Activated T-cell treated with anti-CD3 and anti-CD28 coated beads, Interleukin-2, amount 50 U/mL, for 1 hour (primary cell): ENCODE data around the gene MRPS31.
"Not testable (repeated sequence)": the region's sequence is repeated elsewhere in the genome, so short reads cannot be mapped to it uniquely, and the experiment has no call there.

Experiments
- DNase-seq: peaks from one replicate; pipeline ENCODE4 v3.0.0-alpha.2; 2020

MRPS31 gene

DNA sequence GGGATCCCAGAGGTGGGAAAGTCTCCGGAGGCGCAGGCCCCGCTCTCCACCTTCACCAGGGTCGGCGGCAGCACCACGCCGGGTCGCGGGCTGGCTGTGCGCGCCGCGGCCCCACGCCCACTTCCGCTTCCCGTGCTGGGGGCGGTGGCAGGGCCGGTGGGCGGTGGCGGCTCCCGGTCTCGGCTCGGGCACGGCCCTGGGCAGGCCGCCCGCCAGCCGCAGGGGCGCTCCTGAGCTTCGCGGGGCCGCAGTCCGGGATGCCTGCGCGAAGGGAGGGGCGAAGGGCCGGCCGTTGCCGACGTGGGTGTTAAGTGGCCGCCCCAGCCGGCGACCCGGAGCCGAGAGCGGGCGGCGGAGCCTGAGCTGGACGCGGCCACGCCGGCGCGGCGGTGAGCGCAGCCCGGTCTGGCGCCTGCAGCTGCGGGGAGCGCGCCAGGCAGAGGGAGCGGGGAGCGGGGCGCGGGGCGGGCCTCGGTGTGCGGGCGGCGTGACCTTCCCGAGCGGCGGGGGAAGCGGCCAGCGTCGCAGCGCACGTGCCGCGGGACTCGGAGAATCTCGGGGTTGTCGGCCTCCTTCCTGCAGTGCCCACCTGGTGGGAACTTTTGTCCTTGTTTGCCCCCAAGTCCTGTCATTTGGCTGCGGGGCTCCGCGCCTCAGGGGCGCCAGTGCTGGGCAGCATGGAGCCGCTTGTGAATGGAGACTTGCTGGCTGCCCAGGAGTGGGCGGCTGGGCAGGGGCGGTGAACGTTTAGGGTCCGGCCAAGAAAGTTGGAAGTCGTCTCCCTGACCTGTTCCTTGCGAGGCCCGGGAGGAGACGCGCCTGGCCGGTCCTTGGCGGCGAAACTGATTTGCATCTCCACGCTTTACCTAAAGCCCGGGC lies 18.5 kb upstream of the MRPS31 start, which contains the start of gene SLC25A15:
Gene SLC25A15 (plus strand): TSS at position 337 of the 879 bp plus-strand sequence. CDS start 3,616 bp downstream, outside the sequence.
- peak; percentile 77 for DNase-seq

- DNase-seq = not testable (repeated sequence)
Measured at GRCh38 chr13:40788540-40789274, 17.7 kb upstream of the MRPS31 start.

- DNase-seq = no peak
Measured at GRCh38 chr13:40787062-40787461, 16.1 kb upstream of the MRPS31 start.

DNA sequence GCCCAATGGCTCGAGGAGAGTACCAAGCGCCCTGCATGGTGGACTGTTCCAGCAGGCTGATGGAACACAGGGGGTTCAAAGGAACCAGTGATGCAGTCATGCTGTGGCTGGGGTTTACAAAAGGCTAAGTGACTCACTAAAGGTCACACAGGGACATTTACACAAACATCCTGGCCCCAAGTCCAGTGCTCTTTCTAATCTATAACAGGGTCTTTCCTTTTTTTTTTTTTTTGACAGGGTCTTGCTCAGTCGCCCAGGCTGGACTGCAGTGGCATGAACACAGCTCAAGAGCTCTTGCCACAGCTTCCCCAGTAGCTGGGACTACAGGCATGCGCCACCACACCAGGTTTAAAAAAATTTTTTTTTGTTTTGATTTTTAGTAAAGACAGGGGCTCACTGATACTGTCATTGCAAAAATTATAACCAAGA lies 15.6 kb upstream of the MRPS31 start:
- no peak for DNase-seq

DNA sequence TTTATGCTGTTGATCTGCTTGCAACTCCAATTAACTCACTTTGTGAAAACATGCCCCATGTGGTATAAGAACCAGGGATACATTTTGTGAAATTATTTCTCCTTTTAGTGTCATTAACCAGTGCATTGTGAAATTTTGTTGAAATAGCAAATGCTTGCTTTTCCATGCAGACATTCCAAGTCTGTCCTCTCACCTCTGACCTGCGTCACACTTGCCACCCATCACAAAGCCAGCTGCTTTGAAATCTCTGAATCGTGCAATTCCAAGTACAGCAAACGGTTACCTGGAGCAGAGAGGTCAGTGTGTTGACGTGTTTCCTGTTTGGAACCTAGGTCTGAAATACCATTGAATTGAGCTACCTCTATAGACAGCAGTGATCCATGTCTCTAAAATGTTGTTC lies 13.6 kb upstream of the MRPS31 start:
- DNase-seq = no peak

GRCh38 chr13:40782971-40783370 lies 12.0 kb upstream of the MRPS31 start:
- not testable (repeated sequence) for DNase-seq

DNA sequence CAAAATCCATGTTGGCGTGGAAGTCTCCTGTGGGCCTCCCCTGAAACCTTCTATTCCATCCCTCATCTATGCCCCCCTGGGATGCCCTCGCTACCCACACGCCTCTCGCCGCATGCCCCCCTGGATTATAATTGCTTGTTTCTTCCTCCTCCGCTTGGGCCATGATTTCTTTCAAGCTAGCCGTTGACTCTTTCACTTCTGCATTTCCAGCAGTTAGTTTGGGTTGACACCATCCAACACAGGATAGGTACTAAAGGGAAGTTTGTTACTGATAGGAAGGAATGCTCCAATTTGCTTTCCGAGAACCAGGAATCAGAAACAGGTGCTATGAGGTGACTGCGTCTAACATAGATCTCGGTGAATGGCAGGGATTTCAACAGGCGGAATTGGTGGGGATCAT lies 10.7 kb upstream of the MRPS31 start:
- DNase-seq = no peak

DNA sequence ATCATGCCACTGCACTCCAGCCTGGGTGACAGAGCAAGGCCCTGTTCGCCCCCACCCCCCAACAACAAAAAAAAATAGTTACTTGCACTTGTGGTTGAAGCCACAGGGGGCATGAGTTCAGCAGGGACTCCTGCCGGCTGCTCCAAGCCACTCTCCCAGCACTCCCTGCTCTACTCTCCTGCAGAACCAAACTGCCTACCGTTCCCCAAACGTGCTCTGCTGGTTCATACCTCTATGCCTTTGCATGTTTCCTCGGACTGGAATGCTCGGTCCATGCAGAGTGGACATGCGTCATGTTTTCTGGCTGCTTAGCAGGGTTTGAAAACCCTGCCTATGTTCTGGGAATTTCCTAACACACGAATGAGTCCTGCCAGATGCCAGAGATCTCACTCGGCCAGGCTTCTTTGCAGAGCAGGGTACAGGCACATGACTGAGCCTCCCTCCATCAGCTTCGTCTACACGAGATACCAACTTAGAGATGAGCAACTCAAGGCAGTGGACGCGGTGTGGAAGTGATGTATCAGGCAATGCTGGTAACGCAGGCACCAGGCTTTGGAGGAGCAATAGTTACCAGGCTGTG lies 9.9 kb upstream of the MRPS31 start:
- DNase-seq = no peak

- no peak for DNase-seq
Measured at GRCh38 chr13:40779796-40780285, 8.9 kb upstream of the MRPS31 start.

DNA sequence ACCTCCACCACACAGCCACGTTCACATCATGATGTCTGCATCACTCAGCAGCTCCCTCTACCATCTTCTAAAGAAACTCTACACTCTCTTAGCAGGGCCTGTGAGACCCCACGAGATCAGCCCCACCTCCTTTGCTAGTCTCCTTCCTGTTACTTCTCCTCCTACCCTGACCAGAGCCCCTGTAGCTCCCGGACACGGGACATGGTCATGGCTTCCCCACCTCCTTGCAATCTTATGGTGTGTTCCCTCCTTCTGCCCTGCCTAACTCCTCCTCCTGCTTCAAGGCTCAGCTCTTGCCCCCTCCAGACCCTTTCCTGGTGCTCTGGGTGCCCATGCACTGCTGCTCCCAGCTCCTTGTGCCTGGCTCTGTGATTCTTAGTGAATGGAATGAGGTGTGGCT lies 8.1 kb upstream of the MRPS31 start:
- no peak for DNase-seq

DNA sequence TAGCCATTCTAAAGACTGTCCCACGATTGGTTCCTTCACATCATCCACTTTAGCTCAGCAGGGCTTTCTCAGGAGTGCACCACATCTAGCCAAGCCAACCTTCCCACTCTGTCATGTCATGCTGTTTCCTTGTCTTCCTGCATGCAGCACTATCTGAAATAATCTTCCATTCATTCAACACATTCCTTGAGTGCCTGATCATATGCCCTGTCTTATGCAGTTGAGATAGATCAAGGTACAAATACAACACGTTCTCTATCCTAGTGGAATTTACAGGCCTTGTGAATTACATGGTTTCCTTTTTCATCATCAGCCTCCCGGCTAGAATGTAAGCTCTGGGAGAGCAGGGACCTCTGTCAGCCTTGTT lies 6.8 kb upstream of the MRPS31 start:
- DNase-seq = no peak

DNA sequence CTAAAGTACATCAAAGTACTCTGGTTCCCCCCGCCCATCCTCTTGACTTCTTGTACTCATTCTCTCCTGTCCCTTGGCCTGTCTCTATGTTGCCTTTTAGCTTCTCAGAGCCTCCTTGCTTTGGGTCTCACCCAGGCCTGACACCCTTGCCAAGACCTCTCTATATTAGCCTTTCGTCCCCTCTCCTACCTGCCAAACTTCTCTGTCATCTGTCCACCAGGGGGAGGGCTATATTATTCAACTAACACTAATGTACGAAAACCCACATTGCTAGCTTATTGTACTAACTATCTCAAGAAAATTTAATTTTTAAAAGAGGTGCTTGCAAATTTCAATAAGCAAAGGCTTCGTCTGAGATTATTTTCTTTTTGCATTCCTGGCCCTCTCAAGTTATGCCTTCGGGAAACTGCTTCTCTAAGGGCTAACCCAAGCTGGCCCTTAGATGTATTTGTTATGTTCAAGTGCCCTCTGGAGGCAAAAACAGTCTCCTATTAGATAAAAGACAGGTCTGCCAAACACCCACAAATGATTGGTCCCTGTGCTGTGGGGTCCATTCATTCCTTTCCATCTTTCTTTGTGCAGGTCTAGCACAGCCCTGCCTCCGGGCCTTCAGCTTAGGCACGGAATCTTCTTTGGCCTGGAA lies 6.3 kb upstream of the MRPS31 start:
- peak; percentile 46 for DNase-seq

DNA sequence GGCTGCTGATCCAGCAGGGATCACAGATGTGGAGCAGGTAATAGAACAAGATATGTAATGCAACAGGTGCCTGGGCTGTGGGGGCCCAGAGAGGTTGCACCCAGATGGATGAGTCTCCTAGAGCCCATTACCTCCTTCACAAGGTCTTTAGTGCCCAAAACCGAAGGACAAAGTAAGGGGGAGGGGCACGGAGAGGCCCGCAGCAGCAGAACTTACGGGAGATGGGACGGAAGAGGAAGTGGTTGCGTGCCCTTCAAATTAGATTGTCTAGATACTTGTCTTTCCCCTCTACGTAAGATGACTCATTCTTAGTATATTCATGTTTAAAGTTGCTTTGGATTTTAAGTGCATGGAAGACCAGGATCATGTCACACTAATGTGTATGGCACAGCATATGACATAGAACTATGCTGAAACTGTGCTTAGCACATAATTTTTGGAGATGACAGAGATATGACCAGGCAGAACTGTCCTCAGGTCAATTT lies 5.7 kb upstream of the MRPS31 start:
- peak; percentile 67 for DNase-seq

DNA sequence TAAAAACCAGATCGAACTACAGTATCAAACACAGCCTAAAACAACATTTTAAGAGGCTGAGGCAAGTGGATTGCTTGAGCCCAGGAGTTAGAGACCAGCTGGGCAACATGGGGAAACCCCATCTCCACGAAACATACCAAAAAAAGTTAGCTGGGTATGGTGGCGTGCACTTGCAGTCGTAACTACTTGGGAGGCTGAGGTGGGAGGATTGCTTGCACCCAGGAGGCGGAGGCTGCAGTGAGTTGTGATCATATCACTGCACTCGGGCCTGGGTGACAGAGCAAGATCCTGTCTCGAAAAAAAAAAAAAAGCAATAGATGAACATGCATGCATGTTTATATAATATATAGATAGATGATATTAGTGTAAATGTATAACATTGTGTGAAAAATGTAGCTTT lies 5.2 kb upstream of the MRPS31 start:
- no peak for DNase-seq

GRCh38 chr13:40774672-40775071 lies 3.7 kb upstream of the MRPS31 start:
- DNase-seq = no peak

DNA sequence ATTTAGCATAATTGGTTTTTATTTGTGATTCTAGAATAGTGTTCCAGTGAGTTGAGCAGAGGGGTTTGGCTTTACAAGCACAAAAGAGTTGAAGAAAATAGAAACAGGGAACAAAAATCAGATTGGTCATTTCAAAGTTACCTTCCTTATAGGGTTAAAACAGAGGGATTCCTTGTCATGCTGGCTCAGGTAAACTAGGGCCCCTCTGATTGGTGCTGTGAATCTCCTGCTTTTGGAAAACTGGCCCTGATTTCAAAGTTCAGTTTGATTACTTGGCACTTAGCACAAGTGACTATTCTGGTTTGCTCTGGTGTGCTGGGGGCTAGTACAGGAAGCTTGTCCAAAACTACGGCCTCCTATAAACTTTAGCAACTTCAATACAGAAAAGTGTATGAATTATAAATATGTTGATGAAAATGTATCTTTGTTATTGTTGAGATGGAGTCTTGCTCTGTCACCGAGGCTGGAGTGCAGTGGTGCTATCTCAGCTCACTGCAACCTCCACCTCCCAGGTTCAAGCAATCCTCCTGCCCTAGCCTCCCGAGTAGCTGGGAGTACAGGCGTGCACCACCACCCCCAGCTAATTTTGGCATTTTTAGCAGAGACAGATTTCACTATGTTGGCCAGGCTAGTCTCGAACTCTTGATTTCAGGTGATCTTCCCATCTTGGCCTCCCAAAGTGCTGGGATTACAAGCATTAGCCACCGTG lies 1.9 kb upstream of the MRPS31 start:
- DNase-seq = no peak

- no peak for DNase-seq
Measured at GRCh38 chr13:40770609-40770933, 419 bp downstream of the MRPS31 start.

- DNase-seq = no peak
Measured at GRCh38 chr13:40769970-40770369, 1.0 kb downstream of the MRPS31 start.

DNA sequence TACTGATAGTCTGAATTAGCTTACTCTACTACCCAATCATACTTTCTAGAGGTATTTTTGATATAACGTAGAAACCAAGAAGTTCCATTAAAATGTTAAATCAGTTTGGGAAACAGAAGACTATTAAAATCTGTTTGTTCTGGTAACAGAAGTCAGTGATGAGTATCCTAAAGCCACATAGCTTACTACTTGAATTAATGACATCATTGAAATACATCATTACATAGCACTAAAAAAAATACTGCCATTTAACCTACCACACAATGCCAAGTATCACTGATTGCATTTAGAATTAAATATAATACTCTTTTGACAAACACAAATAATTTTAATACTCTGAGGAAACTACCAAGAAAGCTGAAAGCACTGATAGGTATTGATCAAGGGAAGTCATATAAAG lies 5.4 kb downstream of the MRPS31 start:
- no peak for DNase-seq

- DNase-seq = peak; percentile 31
Measured at GRCh38 chr13:40764587-40765403, 6.2 kb downstream of the MRPS31 start.

DNA sequence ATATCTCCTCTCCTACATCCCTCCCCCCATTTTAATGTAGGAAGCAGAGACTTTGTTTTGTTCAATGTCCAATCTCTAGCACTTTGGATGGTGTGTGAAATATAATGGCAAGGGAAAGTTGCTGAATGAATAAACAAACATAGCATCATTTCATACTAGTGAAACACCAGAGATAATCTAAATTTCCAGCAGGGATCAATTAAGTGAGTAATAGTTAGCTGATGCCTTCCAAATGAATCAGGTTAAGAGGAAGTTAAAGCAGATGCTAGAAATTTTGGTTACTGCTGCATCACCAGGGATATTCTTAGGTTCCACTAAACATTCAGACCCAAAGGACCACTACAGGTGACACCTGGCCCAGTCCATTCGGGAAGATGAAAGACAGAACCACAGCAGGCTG lies 8.1 kb downstream of the MRPS31 start:
- no peak for DNase-seq
